GM23338 (cell line): ENCODE results near the gene CLN6. TPM values are rescaled to one million over a fixed set of nuclear protein-coding genes. Genes with fewer than 3 reads are reported as not detected.

ENCODE experiments used
- ATAC-seq: fragments of 200-7000 bp; cut with Tn5 transposase; 3 replicates; pipeline ENCODE4 v1.9.1; 2020
- DNase-seq: peaks from one replicate; pipeline ENCODE4 v3.0.0-alpha.2; 2015; ENCODE audit warnings: low spot score
- H2AFZ ChIP-seq: fragments of 200-600 bp; sonication (generic); 2 replicates; pipeline ENCODE4 v1.8.0; 2016; ENCODE audit warnings: antibody characterized with exemption, mild to moderate bottlenecking, moderate library complexity
- H3F3A ChIP-seq: fragments of 200-600 bp; sonication (generic); replicated peaks from 2 replicates; pipeline ENCODE4 v1.8.0; 2017; ENCODE audit warnings: antibody characterized with exemption, mixed run types, low read depth
- H3K27ac ChIP-seq: fragments of 200-600 bp; sonication (generic); 2 replicates; pipeline ENCODE4 v1.6.1; 2016; ENCODE audit warnings: low read depth
- H3K27me3 ChIP-seq: fragments of 200-600 bp; sonication (generic); 2 replicates; pipeline ENCODE4 v1.8.0; 2016; ENCODE audit warnings: mild to moderate bottlenecking, mixed run types, moderate library complexity; ENCODE audit not compliant: insufficient read depth
- H3K36me3 ChIP-seq: fragments of 200-600 bp; sonication (generic); 2 replicates; pipeline ENCODE4 v1.8.0; 2016; ENCODE audit warnings: mild to moderate bottlenecking; ENCODE audit not compliant: insufficient read depth
- H3K4me1 ChIP-seq: fragments of 200-600 bp; sonication (generic); 2 replicates; pipeline ENCODE4 v1.8.0; 2016; ENCODE audit warnings: mild to moderate bottlenecking, moderate library complexity; ENCODE audit not compliant: insufficient read depth
- H3K4me2 ChIP-seq: fragments of 200-600 bp; sonication (generic); 2 replicates; pipeline ENCODE4 v1.7.1; 2017; ENCODE audit warnings: mixed run types
- H3K4me3 ChIP-seq: fragments of 200-600 bp; sonication (generic); 2 replicates; pipeline ENCODE4 v1.6.1; 2016; ENCODE audit warnings: mixed run types
- H3K79me2 ChIP-seq: fragments of 200-600 bp; sonication (generic); replicated peaks from 2 replicates; pipeline ENCODE4 v1.8.0; 2017; ENCODE audit warnings: mild to moderate bottlenecking; ENCODE audit not compliant: insufficient read depth
- H3K9me2 ChIP-seq: fragments of 200-600 bp; sonication (generic); 2 replicates; pipeline ENCODE4 v1.8.0; 2017; ENCODE audit not compliant: insufficient read depth
- H4K20me1 ChIP-seq: fragments of 200-600 bp; sonication (generic); replicated peaks from 2 replicates; pipeline ENCODE4 v1.8.0; 2017; ENCODE audit warnings: mild to moderate bottlenecking; ENCODE audit not compliant: insufficient read depth
- H3K27ac Mint-ChIP-seq: 2 replicates; pipeline ENCODE4 v1.8.0; 2020; ENCODE audit warnings: inconsistent platforms, mild to moderate bottlenecking, moderate library complexity, mixed read lengths
- H3K27me3 Mint-ChIP-seq: 3 replicates; pipeline ENCODE4 v1.8.0; 2022; ENCODE audit warnings: low read depth, mild to moderate bottlenecking, moderate library complexity, mixed read lengths, inconsistent platforms; ENCODE audit not compliant: insufficient read depth, poor library complexity
- H3K36me3 Mint-ChIP-seq: 3 replicates; pipeline ENCODE4 v1.8.0; 2021; ENCODE audit warnings: low read depth, mild to moderate bottlenecking, inconsistent platforms, moderate library complexity, mixed read lengths
- H3K4me1 Mint-ChIP-seq: 3 replicates; pipeline ENCODE4 v1.8.0; 2020; ENCODE audit warnings: mild to moderate bottlenecking, inconsistent platforms, mixed read lengths
- H3K4me3 Mint-ChIP-seq: 3 replicates; pipeline ENCODE4 v1.8.0; 2021; ENCODE audit warnings: moderate library complexity, mild to moderate bottlenecking, inconsistent platforms, mixed read lengths
- H3K9me3 Mint-ChIP-seq: 3 replicates; pipeline ENCODE4 v1.8.0; 2020; ENCODE audit warnings: moderate library complexity, mild to moderate bottlenecking, inconsistent platforms, mixed read lengths
- NANOG ChIP-seq: IDR thresholded peaks from 2 replicates; pipeline ENCODE4 v1.6.1; 2016; ENCODE audit warnings: antibody characterized with exemption, borderline replicate concordance
- ZNF331 ChIP-seq: fragments of 250-450 bp; sonication (Bioruptor Pico); IDR thresholded peaks from 2 replicates; pipeline ENCODE4 v1.5.0; 2020; ENCODE audit warnings: low read depth, mild to moderate bottlenecking, moderate library complexity
- polyA plus RNA-seq: library from polyadenylated mRNA; unstranded; fragments of >200 nt; fragmentation: Nextera tagmentation; extraction: Ambion mirVana; gene quantifications from 2 replicates; pipeline ENCODE4 v1.2.1, GENCODE V29; 2016
- total RNA-seq: library from RNA; depleted of rRNA; stranded (reverse); fragments of >200 nt; shearing (Covaris generic); gene quantifications from 2 replicates; pipeline ENCODE4 v1.2.3, GENCODE V29; 2014
- TF ChIP-seq, protein P1 (sequence below): fragments of 250-450 bp; sonication (Bioruptor Pico); IDR thresholded peaks from 2 replicates; pipeline ENCODE4 v1.5.0; 2020; ENCODE audit warnings: mild to moderate bottlenecking, moderate library complexity

CLN6 gene
- total and polyA plus RNA-seq, 2 experiments from 2014 or later: 20.7 to 69.5 TPM

DNA sequence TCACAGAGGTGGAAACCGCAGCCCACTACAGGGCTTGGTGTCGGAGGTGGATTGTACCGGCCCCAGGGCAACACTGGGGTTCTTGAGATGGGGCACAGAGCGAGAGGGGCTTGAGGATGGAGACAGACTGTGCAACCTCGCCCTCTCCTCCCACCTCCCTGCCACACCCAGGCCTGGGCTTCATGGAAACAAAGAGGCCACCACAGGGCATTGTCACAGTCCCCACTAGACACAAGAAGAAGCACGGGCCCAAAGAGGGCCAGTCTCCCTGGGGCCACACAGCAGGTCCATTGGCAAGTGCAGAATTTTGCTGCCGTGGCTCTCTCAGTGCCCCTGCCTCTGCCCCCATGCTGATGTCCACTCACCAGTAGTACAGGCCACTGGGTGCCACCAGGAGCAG is 20.3 kb downstream of the CLN6 start:
- no peak for TF ChIP-seq ZNF331
- TF ChIP-seq, protein P1, sequence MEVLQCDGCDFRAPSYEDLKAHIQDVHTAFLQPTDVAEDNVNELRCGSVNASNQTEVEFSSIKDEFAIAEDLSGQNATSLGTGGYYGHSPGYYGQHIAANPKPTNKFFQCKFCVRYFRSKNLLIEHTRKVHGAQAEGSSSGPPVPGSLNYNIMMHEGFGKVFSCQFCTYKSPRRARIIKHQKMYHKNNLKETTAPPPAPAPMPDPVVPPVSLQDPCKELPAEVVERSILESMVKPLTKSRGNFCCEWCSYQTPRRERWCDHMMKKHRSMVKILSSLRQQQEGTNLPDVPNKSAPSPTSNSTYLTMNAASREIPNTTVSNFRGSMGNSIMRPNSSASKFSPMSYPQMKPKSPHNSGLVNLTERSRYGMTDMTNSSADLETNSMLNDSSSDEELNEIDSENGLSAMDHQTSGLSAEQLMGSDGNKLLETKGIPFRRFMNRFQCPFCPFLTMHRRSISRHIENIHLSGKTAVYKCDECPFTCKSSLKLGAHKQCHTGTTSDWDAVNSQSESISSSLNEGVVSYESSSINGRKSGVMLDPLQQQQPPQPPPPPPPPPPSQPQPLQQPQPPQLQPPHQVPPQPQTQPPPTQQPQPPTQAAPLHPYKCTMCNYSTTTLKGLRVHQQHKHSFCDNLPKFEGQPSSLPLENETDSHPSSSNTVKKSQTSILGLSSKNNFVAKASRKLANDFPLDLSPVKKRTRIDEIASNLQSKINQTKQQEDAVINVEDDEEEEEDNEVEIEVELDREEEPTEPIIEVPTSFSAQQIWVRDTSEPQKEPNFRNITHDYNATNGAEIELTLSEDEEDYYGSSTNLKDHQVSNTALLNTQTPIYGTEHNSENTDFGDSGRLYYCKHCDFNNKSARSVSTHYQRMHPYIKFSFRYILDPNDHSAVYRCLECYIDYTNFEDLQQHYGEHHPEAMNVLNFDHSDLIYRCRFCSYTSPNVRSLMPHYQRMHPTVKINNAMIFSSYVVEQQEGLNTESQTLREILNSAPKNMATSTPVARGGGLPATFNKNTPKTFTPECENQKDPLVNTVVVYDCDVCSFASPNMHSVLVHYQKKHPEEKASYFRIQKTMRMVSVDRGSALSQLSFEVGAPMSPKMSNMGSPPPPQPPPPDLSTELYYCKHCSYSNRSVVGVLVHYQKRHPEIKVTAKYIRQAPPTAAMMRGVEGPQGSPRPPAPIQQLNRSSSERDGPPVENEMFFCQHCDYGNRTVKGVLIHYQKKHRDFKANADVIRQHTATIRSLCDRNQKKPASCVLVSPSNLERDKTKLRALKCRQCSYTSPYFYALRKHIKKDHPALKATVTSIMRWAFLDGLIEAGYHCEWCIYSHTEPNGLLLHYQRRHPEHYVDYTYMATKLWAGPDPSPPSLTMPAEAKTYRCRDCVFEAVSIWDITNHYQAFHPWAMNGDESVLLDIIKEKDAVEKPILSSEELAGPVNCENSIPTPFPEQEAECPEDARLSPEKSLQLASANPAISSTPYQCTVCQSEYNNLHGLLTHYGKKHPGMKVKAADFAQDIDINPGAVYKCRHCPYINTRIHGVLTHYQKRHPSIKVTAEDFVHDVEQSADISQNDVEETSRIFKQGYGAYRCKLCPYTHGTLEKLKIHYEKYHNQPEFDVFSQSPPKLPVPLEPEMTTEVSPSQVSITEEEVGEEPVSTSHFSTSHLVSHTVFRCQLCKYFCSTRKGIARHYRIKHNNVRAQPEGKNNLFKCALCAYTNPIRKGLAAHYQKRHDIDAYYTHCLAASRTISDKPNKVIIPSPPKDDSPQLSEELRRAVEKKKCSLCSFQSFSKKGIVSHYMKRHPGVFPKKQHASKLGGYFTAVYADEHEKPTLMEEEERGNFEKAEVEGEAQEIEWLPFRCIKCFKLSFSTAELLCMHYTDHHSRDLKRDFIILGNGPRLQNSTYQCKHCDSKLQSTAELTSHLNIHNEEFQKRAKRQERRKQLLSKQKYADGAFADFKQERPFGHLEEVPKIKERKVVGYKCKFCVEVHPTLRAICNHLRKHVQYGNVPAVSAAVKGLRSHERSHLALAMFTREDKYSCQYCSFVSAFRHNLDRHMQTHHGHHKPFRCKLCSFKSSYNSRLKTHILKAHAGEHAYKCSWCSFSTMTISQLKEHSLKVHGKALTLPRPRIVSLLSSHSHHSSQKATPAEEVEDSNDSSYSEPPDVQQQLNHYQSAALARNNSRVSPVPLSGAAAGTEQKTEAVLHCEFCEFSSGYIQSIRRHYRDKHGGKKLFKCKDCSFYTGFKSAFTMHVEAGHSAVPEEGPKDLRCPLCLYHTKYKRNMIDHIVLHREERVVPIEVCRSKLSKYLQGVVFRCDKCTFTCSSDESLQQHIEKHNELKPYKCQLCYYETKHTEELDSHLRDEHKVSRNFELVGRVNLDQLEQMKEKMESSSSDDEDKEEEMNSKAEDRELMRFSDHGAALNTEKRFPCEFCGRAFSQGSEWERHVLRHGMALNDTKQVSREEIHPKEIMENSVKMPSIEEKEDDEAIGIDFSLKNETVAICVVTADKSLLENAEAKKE (CRISPR knock-in tag): no peak
- no peak overlapping the region for H3K4me3 ChIP-seq
- no peak overlapping the region for H3K4me2 ChIP-seq
- no peak for DNase-seq
- no peaks in the 10 kb centered on the region for H3K36me3 ChIP-seq
- H3K79me2 ChIP-seq: peaks cover 26% of the 10 kb centered on the region
- no peak overlapping the region for H2AFZ ChIP-seq
- no peak for ATAC-seq
- H3K4me1 ChIP-seq: peaks cover 29% of the 10 kb centered on the region
- no peaks in the 10 kb centered on the region for H3K27me3 ChIP-seq
- Mint-ChIP-seq H3K27ac (no peak overlapping the region), H3K4me1 (peaks cover 57% of the 10 kb centered on the region), H3K4me3 (no peak overlapping the region), H3K9me3 (no peaks in the 10 kb centered on the region), H3K27me3 (peaks cover 27% of the 10 kb centered on the region), H3K36me3 (peaks cover 12% of the 10 kb centered on the region)
- no peaks in the 10 kb centered on the region for H3K9me2 ChIP-seq
- H4K20me1 ChIP-seq: peaks cover 17% of the 10 kb centered on the region; the same call in 1 of the 2 replicates
- peaks cover 15% of the 10 kb centered on the region for H3F3A ChIP-seq
- no peak overlapping the region for H3K27ac ChIP-seq

DNA sequence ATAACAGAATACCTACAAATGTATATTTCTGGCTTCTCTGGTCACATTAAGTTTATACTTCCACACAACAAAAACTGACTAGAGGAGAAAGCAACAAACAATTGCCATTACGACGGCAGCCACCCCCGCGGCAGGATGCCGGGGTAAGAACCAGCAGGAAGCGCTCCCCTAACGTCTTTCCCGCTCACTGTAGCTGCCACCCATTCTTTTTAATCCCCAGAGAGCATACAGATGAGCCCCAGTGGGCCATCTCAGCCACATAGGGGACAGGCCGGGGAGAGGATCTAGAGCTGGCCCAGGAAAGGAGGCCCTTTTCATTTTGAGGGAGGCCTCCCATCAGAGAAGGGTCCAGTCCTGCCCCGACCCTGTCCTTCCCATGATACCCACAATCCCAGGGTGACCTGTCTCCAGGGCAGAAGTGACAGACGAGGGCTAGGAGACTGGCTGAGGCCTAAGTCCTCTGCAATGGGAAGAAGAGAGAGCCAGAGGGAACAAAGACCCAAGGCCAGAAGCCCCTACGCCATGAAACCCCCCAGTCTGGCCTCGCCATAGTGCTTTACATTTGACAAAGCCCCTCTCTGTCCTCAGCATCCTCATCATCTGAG is 20.8 kb downstream of the CLN6 start:
- H3K27ac Mint-ChIP-seq: no peak overlapping the region
- TF ChIP-seq, protein P1 (CRISPR knock-in tag): no peak
- no peak for TF ChIP-seq NANOG
- H3K4me3 Mint-ChIP-seq: no peak overlapping the region
- peaks cover 24% of the 10 kb centered on the region for H3K27me3 Mint-ChIP-seq
- H3K79me2 ChIP-seq: peaks cover 26% of the 10 kb centered on the region
- H4K20me1 ChIP-seq: peaks cover 18% of the 10 kb centered on the region
- H3K9me2 ChIP-seq: no peaks in the 10 kb centered on the region
- H3K36me3 Mint-ChIP-seq: peaks cover 12% of the 10 kb centered on the region
- H3K4me1 Mint-ChIP-seq: peaks cover 57% of the 10 kb centered on the region
- H3K4me2 ChIP-seq: no peak overlapping the region
- H2AFZ ChIP-seq: no peak overlapping the region
- H3K4me1 ChIP-seq: peaks cover 29% of the 10 kb centered on the region
- H3K4me3 ChIP-seq: no peak overlapping the region
- H3K36me3 ChIP-seq: no peaks in the 10 kb centered on the region
- no peaks in the 10 kb centered on the region for H3K9me3 Mint-ChIP-seq
- H3K27ac ChIP-seq: no peak overlapping the region
- H3F3A ChIP-seq: peaks cover 15% of the 10 kb centered on the region
- H3K27me3 ChIP-seq: no peaks in the 10 kb centered on the region
- no peak for ATAC-seq
- DNase-seq: no peak
